Measurements from ENCODE around the gene SLC16A14.

- TF ChIP-seq ARNTL (CRISPR knock-in tag; IDR thresholded peaks at IDR 0.05; ENCODE audit: borderline replicate concordance, low read depth) (no peak), CSRNP3 (CRISPR knock-in tag; IDR thresholded peaks at IDR 0.05) (no peak), ZFP30 (CRISPR knock-in tag; IDR thresholded peaks at IDR 0.05) (no peak), RARB (CRISPR knock-in tag; IDR thresholded peaks at IDR 0.05) (no peak), BACH2 (CRISPR knock-in tag; IDR thresholded peaks at IDR 0.05; ENCODE audit: borderline replicate concordance) (no peak), CREB5 (CRISPR knock-in tag; IDR thresholded peaks at IDR 0.05; ENCODE audit: low read depth) (no peak), TSHZ2 (CRISPR knock-in tag; IDR thresholded peaks at IDR 0.05) (no peak)
These were observed 68.4 kb downstream of the SLC16A14 start for GRCh38 chr2:230000118-230000841.
